GM15510 (cell line): Measurements from ENCODE around the gene CCDC152.

Experiments
- POLR2A ChIP-seq: IDR thresholded peaks from 3 replicates; pipeline ENCODE4 v1.6.1; 2011; ENCODE audit warnings: borderline replicate concordance; ENCODE audit not compliant: insufficient read length; ENCODE audit errors: extremely low read depth

The CCDC152 gene

GRCh38 chr5:42767491-42768105 is 11.0 kb downstream of the CCDC152 start:
- no peak for TF ChIP-seq POLR2A

GRCh38 chr5:42768106-42768504 is 11.5 kb downstream of the CCDC152 start:
- no peak for TF ChIP-seq POLR2A

- no peak for TF ChIP-seq POLR2A
Measured at GRCh38 chr5:42770003-42770402, 13.4 kb downstream of the CCDC152 start.

DNA sequence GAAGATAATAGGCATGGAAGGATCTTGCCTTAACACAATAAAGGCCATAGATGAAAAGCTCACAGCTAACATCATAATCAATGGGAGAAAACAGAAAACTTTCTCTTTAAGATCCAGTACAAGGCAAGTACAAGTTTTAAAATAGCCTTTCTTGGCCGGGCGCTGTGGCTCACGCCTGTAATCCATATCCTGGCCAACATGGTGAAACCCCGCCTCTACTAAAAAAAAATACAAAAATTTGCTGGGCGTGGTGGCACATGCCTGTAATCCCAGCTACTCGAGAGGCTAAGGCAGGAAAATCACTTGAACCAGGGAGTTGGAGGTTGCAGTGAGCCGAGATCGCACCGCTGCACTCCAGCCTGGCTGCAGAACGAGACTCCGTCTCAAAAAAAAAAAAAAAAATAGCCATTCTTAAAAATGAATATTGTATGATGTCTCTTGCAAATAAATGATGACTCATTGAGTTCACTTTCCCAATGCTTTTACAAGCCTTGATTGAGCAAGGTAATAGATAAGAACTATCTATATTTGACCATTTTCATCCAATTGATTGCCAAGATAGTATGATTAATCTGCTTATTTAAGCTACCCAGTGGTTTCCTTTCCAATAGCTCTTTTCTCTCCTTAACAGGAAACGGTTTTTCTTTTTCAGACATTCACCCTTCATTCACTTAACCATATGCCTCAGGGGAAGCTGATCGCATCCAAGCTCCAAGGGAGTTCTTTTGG is 15.8 kb downstream of the CCDC152 start:
- no peak for TF ChIP-seq POLR2A

DNA sequence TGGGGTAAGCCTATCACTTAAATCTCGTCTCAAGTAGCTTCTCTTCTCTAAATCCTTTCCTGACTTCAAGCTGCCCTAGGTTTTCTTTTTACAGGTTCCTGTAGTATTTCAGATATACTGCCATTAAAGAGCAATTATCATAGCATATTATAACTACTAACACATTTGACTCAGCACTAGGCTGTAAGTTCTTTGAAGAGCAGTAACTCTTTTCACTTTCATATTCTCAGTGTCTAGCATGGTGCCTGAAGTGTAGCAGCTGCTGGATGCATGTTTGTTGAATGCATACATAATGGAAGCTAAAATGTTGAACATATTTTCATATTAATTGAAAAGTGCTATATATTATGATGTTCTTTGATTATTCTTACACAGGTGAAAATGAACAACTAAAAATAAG is 22.5 kb downstream of the CCDC152 start:
- TF ChIP-seq POLR2A: no peak

GRCh38 chr5:42781584-42781983 is 25.0 kb downstream of the CCDC152 start:
- no peak for TF ChIP-seq POLR2A

DNA sequence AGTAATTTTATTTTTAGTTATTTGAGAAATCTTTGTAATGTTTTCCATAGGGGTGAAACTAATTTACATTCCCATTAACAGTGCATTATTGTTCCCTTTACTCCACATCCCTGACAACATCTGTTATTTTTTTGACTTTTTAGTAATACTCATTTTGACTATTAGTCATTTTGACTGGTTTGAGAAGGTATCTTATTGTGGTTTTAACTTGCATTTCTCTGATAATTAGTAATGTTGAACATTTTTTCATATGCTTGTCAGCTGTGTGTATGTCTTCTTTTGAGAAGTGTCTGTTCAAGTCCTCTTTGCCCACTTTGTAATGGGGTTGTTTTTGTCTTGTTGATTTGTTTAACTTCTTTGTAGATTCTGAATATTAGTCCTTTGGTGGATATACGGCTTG is 27.5 kb downstream of the CCDC152 start:
- TF ChIP-seq POLR2A: no peak

- TF ChIP-seq POLR2A: no peak
Measured at GRCh38 chr5:42785756-42786155, 29.1 kb downstream of the CCDC152 start.

- TF ChIP-seq POLR2A: no peak
Measured at GRCh38 chr5:42787073-42787472, 30.5 kb downstream of the CCDC152 start.

DNA sequence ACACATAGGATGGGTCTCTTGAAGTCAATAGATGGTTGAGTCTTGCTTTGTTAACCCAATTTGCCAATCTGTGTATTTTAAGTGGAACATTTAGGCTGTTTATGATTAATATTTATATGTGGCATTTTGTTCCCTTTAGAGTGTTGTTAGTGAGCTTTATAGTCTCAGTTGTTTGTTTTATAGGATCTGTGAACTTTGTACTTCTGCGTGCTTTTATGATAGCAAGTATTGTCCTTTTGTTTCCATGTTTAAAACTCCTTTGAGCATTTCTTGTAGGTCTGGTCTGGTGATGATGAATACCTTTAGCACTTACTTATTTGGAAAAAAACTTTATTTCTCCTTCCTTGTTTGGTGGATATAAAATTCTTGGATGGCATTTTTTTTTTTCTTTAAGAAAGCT is 31.2 kb downstream of the CCDC152 start:
- no peak for TF ChIP-seq POLR2A

GRCh38 chr5:42791151-42791550 is 34.5 kb downstream of the CCDC152 start:
- TF ChIP-seq POLR2A: no peak

- no peak for TF ChIP-seq POLR2A
Measured at GRCh38 chr5:42798284-42799240, 41.9 kb downstream of the CCDC152 start.

GRCh38 chr5:42799241-42799608 is 42.6 kb downstream of the CCDC152 start:
- no peak for TF ChIP-seq POLR2A

DNA sequence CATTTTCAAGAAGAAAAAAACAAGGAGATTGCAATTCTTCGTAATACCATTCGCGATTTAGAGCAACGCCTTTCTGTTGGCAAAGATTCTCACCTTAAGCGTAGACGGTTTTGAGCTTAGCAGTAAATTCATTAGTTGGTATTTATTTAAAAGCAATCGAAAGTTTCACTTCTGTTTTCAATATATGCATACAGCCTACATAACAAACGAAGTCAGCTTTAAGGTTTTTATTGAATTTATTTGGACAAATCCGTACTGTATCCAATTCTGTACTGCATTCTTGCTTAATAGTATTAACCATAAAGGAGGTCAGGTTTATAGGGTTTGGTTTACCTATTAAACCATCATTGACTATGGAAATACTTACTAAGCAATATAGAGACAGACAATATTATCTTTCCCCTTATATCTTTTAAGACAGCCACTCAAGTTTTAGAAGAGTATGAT is 43.1 kb downstream of the CCDC152 start:
- no peak for TF ChIP-seq POLR2A

DNA sequence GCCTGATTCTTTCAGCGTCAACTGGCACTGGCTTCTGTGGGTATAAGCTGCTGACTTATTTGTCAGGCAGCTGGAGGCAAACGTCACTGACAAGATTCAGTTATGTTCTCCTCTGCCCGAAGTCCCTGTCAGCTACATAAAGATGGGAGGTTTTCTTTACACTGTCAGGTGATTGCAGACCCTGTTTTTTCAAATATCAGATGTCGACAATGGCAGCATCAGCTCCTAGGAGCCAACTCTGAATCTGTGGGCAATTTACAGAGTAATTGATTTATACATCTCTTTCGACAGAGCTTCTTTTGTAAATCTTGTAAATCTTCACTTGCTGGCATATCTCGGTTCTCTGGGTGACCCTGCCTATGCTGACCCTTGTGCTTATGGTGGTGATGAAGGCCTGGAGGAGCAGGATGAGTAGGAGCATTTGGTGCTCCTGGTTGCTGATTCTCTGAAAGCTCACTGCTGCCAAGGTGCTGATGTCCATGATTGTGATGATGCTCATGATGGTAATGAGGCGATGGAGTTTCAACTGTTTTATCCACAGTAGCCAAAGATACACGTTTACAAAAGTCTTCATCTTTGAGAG is 44.2 kb downstream of the CCDC152 start:
- TF ChIP-seq POLR2A: no peak

DNA sequence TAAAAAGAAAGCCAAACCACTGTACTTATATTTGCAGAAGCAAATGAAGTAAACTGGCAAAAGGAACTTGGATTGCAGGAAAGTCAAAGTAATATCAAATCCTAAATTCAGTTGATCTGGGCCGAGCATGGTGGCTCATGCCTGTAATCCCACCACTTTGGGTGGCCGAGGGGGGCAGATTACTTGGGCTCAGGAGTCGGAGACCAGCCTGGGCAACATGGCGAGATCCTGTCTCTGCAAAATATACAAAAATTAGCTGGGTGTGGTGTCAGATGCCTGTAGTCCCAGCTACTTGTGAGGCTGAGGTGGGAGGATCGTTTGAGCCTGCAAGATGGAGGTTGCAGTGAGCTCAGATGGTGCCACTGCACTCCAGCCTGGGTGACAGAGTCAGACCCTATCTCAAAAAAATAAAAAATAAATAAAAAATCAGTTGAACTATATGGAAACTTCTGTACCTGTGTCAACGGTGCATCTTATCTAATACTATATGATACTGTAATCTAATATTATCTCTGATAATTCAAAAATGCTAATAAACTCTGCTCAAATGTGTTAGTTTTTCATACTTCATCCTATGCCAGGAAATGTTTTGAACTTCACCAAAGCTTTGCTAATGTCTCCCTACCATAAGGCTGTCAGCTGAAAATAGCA is 45.0 kb downstream of the CCDC152 start:
- TF ChIP-seq POLR2A: no peak
